GM19372 (cell line): ENCODE data around the gene DAP.
"Not testable (repeated sequence)": the region's sequence is repeated elsewhere in the genome, so short reads cannot be mapped to it uniquely, and the experiment has no call there.

ENCODE experiments used
- ATAC-seq: cut with Tn5 transposase; IDR thresholded peaks from one replicate; pipeline ENCODE4 v1.9.1; 2021; ENCODE audit warnings: mild to moderate bottlenecking, low read depth, moderate library complexity; ENCODE audit not compliant: unreplicated experiment

The DAP gene

GRCh38 chr5:10637944-10638343 lies 123.1 kb downstream of the DAP start:
- ATAC-seq, result no peak

- ATAC-seq, result no peak
Observed at GRCh38 chr5:10636363-10637142, 124.5 kb downstream of the DAP start.

- ATAC-seq, result no peak
Observed at GRCh38 chr5:10635867-10636350, 125.1 kb downstream of the DAP start.

GRCh38 chr5:10635257-10635866 lies 125.7 kb downstream of the DAP start:
- ATAC-seq, result peak; percentile 55

- ATAC-seq, result no peak
Observed at GRCh38 chr5:10634562-10634961, 126.5 kb downstream of the DAP start.

GRCh38 chr5:10634050-10634449 lies 127.0 kb downstream of the DAP start:
- no peak for ATAC-seq

- ATAC-seq, result no peak
Observed at GRCh38 chr5:10633271-10634049, 127.6 kb downstream of the DAP start.

- peak; percentile 38 for ATAC-seq
Observed at GRCh38 chr5:10632110-10632761, 128.8 kb downstream of the DAP start.

GRCh38 chr5:10631316-10631996 lies 129.6 kb downstream of the DAP start:
- peak; percentile 5 for ATAC-seq

GRCh38 chr5:10630744-10631143 lies 130.3 kb downstream of the DAP start:
- not testable (repeated sequence) for ATAC-seq

- ATAC-seq, result no peak
Observed at GRCh38 chr5:10630126-10630525, 130.9 kb downstream of the DAP start.

GRCh38 chr5:10629682-10630081 lies 131.4 kb downstream of the DAP start:
- ATAC-seq, result no peak
